HG03280 (cell line): Measurements from ENCODE around the gene ZNF57.
A peak's percentile ranks its signal among the peaks of the same experiment; 100 is the strongest.
"Not testable (repeated sequence)": the region's sequence is repeated elsewhere in the genome, so short reads cannot be mapped to it uniquely, and the experiment has no call there.

ENCODE experiments used
- ATAC-seq: cut with Tn5 transposase; IDR thresholded peaks from one replicate; pipeline ENCODE4 v1.9.1; 2021; ENCODE audit warnings: mild to moderate bottlenecking, moderate library complexity; ENCODE audit not compliant: unreplicated experiment

The ZNF57 gene

GRCh38 chr19:2900296-2901252 is at the start of gene ZNF57:
ZNF57 (plus strand) TSS chr19:2900928; CDS start chr19:2901046, 118 bp downstream.
- peak; percentile 93 for ATAC-seq

- ATAC-seq: no peak
Measured at GRCh38 chr19:2852598-2852997, 48.1 kb upstream of the ZNF57 start.

DNA sequence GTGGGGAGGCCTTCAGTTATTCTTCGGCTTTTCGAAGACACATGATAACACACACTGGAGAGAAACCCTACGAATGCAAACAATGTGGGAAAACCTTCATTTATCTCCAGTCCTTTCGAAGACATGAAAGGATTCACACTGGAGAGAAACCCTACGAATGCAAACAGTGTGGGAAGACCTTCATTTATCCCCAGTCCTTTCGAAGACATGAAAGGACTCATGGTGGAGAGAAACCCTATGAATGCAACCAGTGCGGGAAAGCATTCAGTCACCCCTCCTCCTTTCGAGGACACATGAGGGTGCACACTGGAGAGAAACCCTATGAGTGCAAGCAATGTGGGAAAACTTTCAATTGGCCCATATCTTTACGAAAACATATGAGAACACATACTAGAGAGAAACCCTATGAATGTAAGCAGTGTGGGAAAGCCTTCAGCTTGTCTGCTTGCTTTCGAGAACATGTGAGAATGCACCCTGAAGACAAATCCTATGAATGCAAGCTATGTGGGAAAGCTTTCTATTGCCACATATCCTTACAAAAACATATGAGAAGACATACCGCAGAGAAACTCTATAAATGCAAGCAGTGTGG is 47.6 kb upstream of the ZNF57 start:
- no peak for ATAC-seq

DNA sequence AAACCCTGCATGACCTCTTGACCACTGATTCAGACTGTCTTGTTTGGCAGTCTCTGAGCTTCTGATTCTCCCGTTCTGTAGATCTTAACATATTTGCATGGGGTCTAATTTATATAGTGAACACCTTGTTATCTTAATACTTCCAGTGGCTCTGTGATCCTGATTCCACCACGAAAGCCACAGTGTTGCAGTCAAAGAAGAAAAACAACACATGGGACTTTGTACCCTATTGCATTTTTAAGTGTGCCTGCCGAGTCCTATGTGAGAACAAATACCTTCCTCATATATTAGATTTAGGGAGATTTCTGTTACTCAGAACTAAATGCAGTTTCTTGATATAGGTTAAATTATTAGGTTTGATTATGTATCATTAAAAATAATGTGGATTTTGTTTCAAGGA is 45.9 kb upstream of the ZNF57 start:
- ATAC-seq: no peak

DNA sequence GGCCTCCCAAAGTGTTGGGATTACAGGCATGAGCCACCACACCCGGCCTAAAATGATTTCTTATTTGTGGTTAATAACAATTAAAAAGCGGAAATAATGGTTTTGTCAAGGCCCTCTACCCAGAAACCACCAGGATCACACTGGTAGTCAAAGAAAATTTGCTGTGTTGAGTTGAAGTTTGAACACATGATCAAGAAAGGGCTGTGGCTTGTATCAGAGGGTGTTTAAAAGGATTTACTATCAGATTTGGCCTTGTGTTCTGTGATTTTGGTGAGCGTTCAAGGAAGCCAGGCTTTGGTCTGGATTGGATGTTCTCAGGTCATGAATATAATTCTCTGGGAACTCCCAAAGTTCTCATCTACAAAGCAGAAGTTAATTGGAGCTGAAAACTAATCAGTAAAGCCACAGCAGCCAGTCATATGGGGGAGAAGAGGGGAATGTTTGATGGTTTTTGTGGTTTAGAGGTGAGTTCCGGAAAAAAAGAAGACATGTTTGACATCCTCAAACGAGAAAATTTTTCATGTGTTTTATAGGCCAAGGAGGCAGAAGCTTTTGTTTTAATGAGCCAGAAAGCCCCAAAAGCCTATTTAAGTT is 44.2 kb upstream of the ZNF57 start:
- ATAC-seq: no peak

DNA sequence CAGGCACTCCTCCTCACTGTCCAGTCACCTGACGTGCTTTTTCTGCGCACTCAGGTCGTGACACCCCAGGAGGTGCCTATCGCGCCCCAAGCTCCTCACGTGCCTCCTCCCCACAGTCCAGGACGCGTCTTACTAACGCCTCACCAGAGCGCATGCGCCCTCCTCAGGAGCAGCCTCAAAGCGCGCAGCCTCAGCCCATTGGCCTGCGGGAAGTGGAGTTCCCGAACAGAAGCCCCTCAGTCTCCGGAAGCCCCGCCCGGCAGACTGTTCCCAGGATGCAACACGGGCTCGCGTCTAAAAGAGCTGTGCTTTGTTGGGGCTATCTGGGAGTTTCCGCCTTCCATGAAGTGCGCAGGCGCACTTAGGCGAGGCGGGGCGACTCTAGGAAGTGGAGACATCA is 41.9 kb upstream of the ZNF57 start:
- no peak for ATAC-seq

DNA sequence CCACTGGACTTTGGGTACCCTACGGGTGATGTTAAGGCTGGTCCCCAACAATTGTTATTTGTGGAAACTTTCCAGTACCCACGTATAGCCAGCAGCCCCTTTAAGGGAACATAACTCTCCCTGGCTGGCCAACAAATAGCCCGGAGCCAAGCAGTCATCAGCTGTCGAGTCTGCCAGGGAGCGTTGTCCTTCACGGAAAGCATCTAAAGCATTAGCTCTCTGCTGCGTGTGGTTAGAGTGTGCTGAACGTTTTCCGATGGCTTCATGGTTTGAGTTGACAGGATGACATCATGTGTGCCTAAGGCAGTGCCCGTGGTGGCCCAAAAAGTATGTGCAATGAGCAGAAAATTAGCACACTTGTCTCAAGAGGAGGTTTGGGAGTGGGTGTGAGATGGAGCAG is 36.9 kb upstream of the ZNF57 start:
- ATAC-seq: no peak

DNA sequence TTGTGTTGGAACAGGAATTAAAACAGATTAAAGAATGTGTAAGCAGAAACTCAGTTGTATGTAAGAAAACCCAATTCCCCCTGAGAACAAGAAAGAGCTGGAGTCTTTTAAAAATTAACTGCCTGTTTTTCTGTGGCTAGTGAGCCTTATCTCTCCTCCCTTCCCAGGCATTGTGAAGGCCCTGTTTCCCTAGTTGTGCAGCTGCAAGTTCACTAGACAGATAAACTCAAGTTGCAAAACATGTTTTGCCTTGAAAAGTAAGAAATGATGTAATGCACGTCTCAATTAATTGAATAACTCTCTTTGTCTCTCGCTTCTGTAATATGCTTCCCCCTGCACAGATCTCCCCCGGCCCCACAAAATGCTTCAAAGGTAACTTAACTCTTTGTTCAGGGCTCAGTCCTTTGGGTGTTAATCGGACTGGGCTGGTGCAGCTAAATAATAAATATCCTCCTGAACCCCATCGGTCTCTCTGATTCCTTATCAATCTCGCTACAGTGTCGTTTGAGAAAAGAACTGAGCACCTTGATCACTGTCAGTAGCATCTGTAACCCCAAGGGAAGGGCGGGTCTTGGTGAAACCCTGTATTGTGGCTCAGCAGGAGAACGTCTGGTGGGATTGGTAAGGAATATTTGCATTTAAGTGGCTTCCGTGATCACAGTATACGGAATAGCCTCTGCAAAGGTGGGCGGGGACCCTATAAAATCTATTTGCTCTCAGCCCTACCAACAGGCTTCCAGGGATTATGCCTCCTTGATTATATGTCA is 35.2 kb upstream of the ZNF57 start:
- ATAC-seq: no peak

GRCh38 chr19:2866495-2867024 is 34.2 kb upstream of the ZNF57 start:
- no peak for ATAC-seq

DNA sequence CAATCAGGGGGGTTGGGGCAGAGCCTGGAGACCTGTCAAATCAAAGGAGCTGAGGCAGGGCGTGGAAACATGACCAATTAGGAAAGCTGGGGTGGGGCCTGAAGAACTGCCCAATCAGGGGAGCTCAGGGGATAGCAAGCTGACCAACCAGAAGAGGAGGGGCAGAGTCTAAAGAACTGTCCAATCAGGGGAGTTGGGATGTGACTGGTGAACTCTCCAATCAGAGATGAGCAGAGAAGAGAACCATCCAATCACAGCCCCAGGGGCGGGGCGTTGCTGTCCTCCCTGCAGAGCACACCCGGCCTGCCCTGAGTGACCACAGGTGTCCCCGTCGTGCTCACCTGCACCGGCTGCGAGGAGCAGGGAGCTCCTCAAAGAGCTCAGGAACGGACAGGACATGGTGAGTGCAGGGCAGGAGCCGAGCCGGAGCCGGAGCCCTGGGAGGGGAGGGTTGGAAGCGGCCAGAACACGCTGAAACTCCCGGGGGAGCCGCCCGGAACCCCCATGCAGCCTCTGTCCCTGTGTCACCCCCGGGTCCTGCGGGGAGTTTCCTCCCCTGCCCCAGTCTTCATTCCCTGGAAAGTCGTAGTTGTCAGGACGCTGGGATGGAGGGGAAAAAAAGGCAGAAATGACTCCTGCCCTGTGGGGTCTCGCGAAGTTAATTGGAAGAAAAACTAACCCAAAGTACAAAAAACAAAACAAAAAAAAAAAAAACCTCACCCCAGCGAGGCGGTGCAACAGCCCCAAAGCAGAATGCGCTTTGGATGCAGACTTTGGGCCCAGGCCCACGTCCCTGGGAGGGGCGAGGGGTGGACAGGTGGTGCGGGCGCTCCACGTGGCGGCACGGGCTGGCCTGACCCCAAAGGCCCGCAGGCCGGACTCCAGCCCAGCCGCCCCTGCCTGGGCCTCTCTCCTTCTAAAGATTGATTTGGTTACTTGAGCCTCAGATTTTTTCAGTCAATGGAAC is 33.4 kb upstream of the ZNF57 start, which contains the start of gene ZNF556:
ZNF556 (plus strand) TSS at position 311 of the 967 bp plus-strand sequence; CDS start at position 398, 87 bp downstream.
- no peak for ATAC-seq

- no peak for ATAC-seq
Measured at GRCh38 chr19:2869618-2870017, 31.1 kb upstream of the ZNF57 start.

DNA sequence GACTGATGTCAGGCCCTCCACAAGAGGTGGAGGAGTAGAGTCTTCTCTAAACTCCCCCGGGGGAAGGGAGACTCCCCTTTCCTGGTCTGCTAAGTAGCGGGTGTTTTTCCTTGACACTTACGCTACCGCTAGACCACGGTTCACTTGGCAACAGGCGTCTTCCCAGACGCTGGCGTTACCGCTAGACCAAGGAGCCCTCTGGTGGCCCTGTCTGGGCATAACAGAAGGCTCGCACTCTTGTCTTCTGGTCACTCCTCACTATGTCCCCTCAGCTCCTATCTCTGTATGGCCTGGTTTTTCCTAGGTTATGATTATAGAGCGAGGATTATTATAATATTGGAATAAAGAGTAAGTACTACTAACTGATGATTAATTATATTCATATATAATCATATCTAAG is 28.6 kb upstream of the ZNF57 start:
- ATAC-seq: not testable (repeated sequence)

DNA sequence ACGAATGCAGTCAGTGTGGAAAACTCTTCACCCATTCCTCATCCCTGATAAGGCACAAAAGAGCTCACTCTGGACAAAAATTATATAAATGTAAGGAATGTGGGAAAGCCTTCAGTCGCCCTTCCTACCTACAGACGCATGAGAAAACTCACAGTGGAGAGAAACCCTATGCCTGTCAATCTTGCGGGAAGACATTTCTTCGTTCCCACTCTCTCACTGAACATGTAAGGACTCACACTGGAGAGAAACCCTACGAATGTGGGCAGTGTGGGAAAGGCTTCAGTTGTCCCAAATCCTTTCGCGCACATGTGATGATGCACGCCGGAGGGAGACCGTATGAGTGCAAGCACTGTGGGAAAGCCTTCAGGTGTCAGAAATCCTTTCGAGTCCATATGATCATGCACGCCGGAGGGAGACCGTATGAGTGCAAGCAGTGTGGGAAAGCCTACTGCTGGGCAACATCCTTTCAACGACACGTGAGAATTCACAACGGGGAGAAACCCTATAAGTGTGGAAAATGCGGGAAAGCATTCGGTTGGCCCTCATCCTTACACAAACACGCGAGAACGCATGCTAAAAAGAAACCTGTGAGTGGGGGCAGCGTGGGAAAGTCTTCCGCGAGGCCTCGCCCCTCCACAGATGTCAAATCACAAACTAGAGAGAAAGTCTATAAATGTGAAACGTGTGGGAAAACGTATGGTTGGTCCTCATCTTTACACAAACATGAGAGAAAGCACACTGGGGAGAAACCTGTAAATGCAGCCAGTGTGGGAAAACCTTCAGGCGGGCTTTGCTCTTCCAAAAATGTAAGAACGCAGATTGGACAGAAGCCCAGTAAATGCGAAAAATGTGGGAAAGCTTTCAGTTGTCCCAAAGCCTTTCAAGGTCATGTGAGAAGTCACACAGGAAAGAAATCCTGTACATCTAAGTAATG is 23.1 kb upstream of the ZNF57 start:
- ATAC-seq: no peak

GRCh38 chr19:2883686-2884439 is 16.9 kb upstream of the ZNF57 start:
- ATAC-seq: no peak

DNA sequence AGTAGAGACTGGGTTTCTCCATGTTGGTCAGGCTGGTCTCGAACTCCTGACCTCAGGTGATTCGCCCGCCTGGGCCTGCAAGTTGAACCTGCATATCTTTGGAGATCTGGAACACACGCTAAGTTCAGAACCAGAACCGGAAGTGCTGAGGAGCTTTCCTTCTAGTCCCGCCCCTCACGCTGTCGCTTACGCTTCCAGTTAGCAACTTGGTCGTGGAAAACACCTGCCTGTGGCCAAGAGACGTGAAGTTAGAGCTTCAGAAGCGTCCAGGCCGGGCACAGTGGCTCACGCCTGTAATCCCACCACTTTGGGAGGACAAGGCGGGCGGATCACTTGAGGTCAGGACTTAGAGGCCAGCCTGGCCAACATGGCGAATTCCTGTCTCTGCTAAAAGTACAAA is 15.0 kb upstream of the ZNF57 start:
- ATAC-seq: no peak

DNA sequence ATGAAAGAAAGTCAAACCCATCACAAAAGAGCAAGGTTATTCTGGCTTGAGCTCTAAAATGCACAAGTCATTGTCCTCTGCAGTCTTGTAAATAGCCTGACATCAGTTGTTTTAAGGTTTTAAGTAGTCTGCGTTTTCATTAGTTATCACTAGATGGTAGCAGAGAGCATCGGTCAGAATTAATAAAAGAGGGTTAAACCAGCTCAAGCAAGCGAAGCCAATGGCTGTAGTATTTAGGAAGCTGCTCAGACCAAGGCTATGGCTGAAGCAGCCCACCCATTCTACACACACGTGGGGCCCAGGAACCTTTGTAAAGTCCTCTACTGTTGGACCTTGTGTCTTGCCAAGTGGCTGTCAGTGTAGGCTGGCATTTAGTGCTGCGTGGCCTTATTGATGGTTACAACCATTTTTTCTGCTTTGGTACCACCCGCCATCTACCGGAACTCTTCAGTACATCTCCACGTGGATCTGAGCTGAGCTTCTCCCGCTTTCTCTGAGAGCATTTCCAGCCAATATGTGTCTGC is 13.3 kb upstream of the ZNF57 start:
- ATAC-seq: no peak

GRCh38 chr19:2888731-2889224 is 11.9 kb upstream of the ZNF57 start:
- no peak for ATAC-seq
